Iris pigment epithelial cell (primary cell): ENCODE results near the gene GPR37L1.
"Not testable (repeated sequence)": the region's sequence is repeated elsewhere in the genome, so short reads cannot be mapped to it uniquely, and the experiment has no call there.

Source experiments
- DNase-seq: peaks from one replicate; pipeline ENCODE4 v3.0.0-alpha.2; 2011; ENCODE audit warnings: low read depth

GPR37L1 gene

DNA sequence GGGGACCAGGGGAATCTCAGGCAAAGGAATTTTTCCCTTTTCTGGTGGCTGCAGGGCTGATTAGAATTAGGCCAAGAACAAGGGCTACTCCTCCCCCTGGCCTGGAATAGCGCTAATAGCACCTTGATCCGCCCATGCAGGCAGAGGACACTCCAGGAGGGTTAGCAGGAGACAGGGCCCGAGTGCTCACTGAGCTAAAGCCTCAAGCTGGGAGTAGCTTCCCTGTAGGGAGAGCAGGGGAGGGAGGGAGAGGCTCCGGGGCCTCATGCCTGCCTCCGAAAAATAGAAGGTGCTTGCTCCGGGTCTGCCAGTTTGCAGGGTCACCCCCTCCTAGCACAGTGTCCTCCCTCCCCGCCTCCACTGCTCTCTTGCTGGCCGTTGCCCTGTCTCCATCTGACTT lies 33.9 kb downstream of the GPR37L1 start:
- DNase-seq, result no peak

DNA sequence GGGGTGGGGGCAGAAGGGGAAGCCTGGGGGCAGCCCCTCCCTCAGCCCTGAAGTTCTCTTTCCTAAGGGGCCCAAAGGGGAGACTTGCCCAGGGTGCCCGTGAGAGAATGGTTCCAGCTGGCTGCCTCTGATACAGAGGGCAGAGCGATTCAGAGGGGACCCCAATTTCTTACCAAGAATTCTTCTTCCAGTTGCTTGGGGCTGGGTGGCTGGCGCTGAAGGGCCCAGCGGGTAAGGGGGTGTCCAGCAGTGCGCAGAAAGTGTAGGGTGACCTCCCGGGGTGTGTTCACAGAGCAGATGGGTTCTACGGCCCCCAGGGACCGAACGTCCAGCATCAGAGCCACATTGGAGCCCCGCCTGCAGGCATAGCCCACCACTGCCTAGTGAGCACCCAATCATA lies 35.2 kb downstream of the GPR37L1 start:
- no peak for DNase-seq

DNA sequence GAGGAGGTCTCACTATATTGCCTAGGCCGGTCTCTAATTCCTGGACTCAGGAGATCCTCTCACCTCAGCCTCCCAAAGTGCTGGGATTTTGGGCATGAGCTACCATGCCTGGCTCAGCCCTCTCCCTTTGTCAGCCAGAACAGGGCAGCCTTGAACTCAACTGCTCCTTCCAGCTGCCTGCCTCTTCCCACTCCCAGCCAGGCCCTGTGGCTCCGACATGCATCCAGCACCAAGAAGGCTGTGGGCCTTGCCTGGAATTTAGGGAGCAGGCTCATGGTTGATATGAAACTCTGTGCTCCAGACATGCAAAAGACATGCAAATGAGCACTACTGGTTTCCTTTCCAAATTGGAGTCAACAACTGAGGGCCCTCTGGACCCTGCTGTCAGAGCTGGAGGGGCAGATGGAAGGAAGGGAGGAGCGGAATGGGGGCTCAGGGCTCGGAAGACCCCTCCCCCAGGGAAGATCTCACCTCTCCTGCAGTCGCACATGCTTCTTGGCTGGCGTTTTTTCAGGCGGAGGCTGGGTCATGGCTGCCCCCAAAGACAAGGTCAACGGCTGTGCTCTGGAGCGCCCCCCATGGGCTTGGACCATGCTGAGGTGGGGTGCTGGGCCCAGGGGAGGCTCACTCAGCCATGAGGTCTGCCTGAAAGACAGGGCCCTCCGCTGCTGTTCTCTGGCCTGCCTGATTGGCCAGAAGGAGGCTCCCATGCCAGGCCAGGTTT lies 36.3 kb downstream of the GPR37L1 start:
- DNase-seq, result no peak

DNA sequence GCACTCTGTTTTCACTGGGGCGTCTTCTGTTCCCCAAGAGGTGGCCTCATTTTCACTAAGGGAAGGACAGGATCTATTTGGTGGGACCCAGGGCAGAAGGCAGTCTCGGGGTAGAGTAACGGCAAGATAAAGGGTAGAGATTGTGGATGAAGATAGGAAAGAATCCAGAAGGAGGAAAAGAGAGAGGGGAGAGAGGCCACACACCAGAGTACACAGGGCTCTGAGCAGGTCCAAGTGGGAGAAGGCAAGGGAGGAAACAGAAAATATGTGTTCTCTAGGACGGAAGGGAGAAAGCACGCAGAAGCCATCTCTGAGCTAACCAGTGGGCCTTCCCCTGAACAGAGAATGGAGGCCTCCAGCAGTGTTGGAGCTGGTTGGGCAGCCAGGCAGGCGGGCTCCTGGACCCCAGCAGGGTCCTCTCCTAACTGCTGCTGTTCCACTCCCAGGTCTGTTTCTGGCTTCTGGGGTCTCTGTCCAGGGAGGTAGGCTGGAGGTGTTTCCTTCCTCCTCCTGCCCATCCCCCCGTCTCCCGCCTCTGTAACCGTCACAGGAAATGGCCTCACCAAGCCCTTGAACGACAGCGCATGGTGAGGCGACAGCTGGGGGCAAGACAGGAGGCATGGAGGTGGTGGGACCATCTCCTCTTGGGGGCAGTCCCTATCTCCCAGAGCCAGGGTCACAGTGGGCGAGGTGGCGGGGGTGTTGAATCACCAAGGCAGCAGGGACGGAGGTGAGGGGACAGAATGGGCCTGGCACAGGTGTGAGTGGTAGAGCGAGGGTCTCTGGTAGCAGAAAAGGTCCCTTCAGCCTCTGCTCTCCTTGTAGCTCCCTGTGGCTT lies 37.0 kb downstream of the GPR37L1 start:
- no peak for DNase-seq

DNA sequence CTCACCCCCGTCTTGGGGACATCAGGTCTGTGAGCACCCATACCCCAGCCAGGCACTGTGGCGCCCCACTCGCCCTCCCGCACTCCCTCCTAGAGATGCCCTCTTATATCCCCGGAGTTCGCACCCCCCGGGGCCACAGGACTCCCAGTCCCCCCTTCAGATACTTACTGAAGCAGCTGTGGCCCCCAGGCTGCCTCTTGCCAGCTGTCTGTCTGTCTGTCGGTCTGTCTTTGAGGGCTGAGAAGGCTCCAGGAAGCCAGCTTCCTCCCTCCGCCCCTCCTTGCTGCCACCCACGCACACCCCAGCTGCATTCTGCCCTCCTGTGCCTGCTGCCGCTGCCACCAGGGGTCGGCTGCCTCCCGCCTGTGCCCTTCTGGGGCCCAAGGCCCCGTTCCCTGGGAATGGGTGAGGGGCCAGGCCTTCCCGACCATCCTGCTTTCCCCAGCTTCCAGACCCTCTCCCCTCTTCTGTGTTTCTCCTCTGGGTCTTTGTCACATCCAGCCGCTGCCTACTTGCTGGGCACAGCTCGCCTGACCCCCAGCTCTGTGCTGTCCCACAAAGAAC lies 37.7 kb downstream of the GPR37L1 start, which contains the start of gene PTPN7:
TSS of gene PTPN7 (minus strand) at position 226 of the 564 bp plus-strand sequence. CDS start 1,200 bp downstream, outside the sequence.
- no peak for DNase-seq

DNA sequence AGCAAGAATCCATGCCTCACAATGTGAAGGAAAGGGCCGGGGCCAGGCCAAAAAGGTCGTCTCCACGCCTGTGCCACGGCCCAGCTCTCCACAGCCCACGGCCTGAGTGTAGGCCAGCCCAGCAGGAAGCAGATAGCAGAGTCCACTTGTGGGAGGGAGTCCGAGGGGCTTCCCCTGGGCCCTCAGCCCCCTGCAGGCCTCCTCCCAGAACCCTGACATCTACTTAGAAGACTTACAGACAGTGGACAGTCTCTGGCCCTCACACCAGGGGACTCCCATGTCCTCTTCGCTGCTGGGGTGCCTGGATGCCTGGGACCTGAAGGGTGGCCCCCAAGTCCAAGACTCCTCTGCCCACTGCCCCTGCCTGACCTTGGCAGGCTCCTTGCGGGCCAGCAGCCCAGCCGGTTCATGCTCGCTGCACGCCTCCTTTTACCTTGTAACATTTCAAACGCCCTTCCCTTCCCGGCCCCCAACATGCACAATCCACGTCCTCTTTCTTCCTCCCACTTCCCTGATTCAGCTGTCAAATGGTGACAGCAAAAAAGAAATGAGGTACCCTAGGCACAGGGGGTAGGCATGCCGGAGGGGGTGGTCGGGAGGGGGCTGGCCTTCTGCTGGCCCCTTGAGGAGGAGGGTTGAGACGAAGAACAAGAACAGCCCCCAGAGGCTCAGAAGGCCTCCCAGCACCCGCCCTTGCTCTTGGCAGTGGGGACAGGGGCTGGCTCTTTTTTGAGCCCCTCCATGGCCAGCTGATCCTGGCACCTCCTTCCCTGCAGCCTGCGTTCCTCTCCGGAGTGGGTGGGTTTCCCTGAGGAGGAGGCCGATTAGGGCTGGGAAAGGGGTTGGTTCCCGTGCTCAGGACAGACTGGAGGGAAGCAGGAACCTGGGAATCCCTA lies 38.7 kb downstream of the GPR37L1 start:
- DNase-seq, result no peak

DNA sequence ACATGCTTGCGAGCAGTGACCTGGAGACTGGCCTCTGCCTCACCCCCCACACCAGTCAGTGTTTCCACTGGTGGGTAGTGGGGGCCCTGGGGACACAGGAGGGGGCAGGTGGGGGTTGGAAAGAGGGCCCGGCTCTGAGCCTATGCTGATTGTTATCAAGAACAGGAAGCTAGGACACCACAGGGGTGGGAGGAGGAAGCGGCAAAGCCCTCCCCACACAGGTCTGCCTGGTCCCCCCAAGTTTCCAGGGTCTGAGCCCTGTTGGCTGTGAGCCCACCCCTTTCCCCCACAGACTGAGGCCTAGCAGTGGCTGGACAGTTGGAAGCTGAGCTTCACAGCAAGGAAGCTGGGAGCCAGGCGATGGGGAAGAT lies 39.3 kb downstream of the GPR37L1 start:
- DNase-seq, result no peak

DNA sequence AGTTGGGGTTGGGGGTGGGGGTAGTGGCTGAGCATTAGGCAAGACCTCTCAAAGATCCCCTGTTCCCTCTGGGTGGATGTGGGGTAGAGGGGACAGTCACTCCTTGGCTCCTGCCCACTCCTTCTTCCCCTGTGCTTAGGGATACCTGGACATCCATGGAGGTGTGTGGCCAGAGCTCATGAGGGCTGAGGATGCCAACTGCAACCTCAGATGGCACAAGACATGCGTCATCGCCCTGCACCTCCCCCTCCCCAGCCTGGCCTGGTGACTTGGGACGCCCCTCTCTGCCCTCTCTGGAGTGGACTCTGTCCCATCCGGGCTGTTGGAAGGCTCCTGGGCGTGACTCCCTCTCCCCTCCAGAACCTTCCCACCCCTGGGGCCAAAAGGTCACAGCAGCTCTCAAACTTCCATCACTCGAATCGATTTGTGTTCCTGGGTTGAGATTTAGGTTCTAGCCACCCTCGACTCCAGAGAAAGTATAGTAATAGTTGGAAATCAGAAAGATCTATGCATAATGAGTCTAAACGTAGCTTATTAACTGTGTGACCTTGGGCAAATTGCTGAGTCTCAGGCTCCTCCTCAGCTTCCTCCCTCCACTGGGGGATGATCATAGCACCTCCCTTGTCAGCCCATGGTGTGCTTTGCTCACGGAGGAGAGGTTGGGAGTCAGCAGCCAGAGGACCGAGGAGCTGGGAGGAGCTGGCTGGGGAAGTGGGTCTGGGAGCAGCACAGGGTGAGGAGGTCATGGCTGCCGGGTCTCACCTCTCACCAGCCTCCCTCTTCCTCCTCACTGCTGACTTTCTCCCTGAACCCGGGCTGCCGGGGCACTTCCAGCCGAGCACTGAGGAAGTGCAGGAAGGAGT lies 39.9 kb downstream of the GPR37L1 start:
- DNase-seq, result no peak

DNA sequence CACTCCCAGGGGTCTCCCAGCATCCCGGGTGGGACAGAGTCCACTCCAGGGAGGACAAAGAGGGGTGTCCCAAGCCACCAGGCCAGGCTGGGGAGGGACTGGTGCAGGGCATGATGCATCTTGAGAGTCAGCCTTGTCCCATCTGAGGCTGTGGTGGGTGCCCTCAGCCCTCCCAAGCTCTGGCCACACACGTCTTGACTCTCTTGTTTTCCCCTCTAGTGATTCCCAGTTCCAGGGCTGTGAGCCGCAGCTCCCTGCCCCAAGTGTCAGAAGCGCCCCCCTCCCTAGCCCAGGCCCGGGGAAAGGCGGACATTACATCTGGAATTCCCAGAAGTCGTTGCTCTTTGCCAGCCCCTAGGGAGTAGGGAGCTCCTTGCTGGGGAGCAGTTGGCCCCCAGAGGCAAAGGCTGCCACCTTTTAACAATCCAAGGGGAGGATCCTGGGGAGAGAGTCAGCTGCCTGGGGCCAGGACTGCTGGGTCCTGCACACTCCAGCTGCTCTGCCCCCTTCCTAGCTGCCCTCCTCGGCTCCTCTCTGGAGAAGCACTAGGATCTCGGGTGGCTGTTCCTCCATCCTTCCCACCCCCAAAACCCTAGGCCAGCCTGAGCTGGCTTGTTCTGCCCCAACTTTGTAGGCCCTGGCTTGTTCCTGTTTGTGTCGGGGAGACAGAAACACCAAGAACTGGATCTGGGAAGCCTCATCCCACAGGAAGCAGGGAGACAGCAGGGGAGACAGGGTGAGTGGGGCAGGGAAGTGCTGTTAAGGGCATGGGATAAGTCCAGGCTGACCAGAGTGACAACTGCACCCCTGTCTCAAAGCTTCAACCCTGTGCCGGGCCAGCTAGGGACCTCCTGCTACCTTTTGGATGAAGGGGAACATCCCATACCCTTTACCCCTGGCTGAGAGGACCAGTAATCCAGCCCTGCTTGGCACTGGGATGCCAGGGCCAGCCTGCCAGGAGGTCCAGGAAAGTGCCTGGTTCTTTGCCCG lies 40.9 kb downstream of the GPR37L1 start:
- no peak for DNase-seq

DNA sequence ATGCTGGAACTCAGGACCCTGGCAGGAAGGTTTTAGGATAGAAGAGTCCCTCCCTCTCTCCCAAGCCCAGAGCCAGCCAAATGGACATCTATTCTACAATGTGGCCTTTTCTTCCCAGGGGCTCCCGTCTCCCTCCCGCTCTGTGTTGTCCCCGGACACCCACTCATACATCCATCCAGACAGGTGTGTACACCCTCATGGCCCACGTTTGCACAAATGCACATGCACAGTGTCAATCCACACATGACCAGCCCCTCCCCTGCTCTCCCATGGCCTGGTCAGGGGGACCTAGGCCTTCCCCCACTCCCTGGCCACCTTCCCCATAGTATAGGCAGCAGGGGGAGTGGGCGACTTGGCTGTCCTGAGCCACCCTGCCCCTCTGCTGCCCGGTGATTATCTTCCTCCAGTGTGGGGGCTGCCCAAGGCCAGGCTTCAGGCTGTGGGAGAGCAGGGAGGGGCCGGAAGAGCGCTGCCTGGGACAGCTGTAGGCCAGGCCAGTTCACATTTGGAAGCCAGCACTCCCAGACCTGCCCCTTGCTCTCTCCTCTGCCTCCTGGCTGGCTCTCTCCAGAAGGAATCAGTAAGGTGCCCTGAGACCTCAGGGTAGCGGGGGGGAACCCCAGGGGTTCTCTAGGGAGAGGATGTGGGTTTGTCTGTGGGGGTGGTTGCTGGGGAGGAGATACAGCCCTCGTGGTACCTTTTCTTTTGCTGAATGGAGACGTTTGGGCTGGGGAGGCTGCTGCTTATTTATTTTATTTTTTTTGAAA lies 41.7 kb downstream of the GPR37L1 start:
- DNase-seq, result no peak

DNA sequence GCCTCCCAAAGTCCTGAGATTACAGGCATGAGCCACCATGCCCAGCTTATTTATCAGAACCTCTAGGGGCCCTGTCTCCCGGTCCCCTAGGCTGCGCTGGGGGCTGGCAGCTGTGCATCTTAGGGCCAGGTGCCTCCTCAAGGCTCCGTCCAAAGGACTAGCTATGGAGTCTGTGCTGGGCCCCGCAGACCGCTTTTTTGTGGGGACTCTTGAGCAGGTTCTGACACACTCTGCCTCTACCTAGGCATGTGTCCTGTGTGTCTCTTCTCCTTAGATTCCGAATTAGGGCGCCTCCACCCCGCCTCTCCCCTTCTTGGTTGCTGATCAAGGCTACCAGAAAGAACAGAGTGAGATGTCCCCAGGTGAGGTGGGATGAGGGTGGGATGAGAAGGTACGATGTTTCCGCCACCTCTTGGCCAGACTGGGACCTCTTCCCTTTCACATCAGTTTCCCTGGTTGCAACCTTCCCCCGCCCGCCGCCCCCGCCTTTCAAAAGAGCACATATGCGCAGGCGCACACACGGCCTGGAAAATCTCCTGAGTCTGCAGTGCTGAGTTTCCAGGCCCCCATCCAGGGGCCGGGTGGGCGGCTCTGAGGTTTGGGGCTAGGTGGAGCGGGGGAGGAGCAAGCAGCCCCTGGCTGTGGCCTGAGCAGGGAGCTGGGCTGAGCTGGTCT lies 42.7 kb downstream of the GPR37L1 start:
- no peak for DNase-seq

DNA sequence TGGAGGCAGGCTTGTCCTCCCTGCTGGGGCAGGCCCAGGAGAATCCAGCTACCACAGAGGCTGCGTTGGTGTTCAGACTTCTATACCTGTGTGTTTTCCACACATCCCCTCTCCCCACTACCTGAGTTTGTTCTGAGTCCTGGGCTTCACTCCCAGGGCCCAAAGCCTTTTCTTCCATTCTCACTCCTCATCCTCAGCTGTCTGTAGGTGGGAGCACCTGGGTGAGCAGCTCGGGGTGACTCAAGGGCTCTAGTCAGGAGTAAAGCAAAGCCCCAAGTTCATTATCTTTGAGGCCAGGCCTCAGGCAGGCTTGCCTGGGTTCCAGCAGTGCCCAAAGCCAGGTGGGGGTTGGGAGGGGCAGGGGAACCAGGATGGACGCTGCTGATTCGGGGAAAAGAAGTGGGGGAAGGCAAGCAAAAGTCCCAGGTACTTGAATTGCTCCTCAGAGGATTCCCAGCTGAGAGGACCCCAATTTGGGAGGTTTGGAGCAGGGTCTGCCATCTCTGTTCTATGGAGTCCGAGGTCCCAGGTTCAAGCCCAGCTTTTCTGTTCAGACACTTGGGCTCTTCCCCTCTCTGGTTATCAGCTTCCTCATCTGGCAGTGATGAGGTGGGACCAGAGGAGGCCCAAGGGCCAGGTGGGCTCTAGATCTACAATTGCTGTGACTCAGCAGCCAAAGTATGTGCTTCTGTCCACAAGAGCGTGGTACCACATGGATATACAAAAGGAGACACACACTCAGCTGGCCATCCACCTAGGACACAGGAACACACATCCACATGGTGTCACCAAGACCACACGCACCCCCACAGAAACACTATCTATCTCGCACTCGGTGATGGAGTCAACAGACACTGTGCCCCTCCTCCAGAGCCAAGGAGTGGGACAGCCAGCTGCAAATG lies 43.5 kb downstream of the GPR37L1 start:
- no peak for DNase-seq

DNA sequence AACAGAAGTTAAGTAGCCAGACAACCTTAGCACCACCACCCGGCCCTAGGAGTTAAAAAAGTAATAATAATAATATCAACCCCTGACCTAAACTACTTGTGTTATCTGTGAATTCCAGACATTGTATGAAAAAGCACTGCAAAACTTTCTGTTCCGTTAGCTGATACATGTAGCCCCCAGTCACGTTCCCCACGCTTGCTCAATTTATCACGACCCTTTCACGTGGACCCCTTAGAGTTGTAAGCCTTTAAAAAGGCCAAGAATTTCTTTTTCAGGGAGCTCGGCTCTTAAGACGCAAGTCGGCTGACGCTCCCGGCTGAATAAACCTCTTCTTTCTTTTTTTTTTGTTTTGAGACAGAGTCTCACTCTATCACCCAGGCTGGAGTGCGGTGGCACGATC lies 44.3 kb downstream of the GPR37L1 start:
- not testable (repeated sequence) for DNase-seq

DNA sequence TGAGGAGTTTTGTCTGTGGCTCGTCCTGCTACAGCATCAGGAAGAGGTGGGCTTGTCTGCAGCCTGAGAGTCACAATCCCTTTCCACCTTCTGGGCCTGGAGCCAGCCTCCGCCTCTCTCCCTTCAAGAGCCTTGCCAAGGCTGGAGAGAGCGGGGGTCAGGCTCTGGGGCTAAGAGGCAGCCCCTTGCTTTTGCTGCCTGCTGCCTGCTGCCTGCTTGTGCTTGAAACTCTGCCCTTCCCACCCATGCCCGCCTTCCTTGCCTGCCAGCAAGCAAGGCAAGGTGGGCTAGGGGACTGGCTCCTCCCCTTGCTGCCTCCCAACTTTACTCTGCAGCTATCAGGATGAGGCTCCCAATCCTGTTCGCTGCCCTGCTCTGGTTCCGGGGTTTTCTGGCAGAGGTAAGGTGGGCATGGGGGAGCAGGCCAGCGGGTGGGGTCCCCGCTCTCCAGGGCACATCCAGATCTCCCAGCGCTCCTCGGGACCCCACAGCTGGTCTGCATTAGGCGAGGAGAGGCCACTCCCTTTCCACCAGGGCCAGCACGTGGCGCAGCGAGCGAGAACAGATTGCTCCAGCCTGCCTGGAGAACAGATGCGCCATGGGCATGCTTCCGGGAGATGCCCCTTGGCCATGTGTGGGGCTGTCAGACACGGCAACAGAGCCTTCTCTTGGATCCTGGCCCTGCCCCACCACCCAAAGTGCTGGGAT lies 45.1 kb downstream of the GPR37L1 start:
- peak; percentile 26 for DNase-seq

DNA sequence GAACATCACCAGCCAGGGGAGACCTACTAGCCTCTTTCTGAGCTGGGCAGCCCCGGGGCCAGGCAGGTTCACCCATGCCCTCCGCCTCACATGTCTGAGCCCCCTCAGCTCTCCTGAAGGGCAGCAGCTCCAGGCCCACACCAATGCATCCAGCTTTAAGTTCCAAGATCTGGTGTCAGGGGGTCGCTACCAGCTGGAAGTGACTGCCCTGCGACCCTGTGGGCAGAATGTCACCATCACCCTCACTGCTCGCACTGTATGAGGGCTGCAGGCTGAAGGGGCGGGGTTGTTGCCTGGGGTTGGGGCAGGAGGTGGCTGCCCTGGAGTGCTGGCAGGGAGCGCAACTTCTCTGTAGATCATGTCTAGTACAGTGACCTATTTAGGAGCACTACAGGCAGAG lies 46.1 kb downstream of the GPR37L1 start:
- DNase-seq, result no peak

DNA sequence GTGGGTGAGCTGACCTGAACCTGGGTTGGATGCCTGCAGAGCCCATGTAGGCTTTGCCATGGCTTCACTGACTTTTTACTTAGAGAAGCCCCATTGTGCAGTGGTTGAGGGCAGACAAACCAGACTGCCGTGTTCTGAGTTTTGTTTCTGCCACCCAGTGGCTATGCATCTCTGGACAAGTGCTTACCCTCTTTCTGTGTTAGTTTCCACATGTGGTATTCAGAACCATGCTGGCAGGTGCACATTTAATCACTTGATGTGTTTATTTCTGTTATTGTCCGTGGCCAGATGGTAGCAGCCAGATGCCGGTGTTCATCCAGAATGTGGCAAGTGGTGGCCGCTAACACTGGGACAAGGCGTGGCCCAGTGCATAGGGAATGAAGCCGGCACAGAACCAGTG lies 48.0 kb downstream of the GPR37L1 start:
- DNase-seq, result no peak
